Dendritic cell treated with granulocyte-macrophage colony-stimulating factor and Interleukin-4, amounts not matched to agents 40 ng/mL and 50 ng/mL, for 4 days (primary cell): ENCODE results near the gene ADGRF5.

ENCODE experiments used
- H3K27ac Mint-ChIP-seq: one replicate; pipeline ENCODE4 v1.8.0; 2022; ENCODE audit warnings: mild to moderate bottlenecking, mixed read lengths
- H3K27me3 Mint-ChIP-seq: one replicate; pipeline ENCODE4 v1.8.0; 2022; ENCODE audit warnings: mild to moderate bottlenecking, mixed read lengths
- H3K36me3 Mint-ChIP-seq: one replicate; pipeline ENCODE4 v1.8.0; 2022; ENCODE audit warnings: low read depth, mixed read lengths
- H3K4me1 Mint-ChIP-seq: one replicate; pipeline ENCODE4 v1.8.0; 2022; ENCODE audit warnings: low read depth, mixed read lengths
- H3K4me3 Mint-ChIP-seq: one replicate; pipeline ENCODE4 v1.8.0; 2022; ENCODE audit warnings: mild to moderate bottlenecking, moderate library complexity, mixed read lengths
- H3K9me3 Mint-ChIP-seq: one replicate; pipeline ENCODE4 v1.8.0; 2022; ENCODE audit warnings: mixed read lengths
- intact Hi-C: fragments of 100-400 bp; cut with micrococcal nuclease; formaldehyde crosslinking; loops from one replicate; pipeline ENCODE4 v1.15.0; 2022

Gene ADGRF5

GRCh38 chr6:46947497-46947896 lies 25.8 kb upstream of the ADGRF5 start:
- H3K27me3 Mint-ChIP-seq, result no peaks in the 10 kb centered on the region
- H3K4me3 Mint-ChIP-seq, result no peak overlapping the region
- H3K9me3 Mint-ChIP-seq, result no peaks in the 10 kb centered on the region
- no peak overlapping the region for H3K27ac Mint-ChIP-seq
- no peaks in the 10 kb centered on the region for H3K4me1 Mint-ChIP-seq
- intact Hi-C loops, result no loop called here
- no peaks in the 10 kb centered on the region for H3K36me3 Mint-ChIP-seq

GRCh38 chr6:46940433-46941226 lies 18.9 kb upstream of the ADGRF5 start:
- Mint-ChIP-seq H3K9me3 (no peaks in the 10 kb centered on the region), H3K4me1 (no peaks in the 10 kb centered on the region), H3K27me3 (no peaks in the 10 kb centered on the region), H3K4me3 (no peak overlapping the region), H3K27ac (no peak overlapping the region), H3K36me3 (no peaks in the 10 kb centered on the region)
- intact Hi-C loops, result no loop called here

- Mint-ChIP-seq H3K4me1 (no peaks in the 10 kb centered on the region), H3K27ac (no peak overlapping the region), H3K9me3 (no peaks in the 10 kb centered on the region), H3K27me3 (no peaks in the 10 kb centered on the region), H3K4me3 (no peak overlapping the region), H3K36me3 (no peaks in the 10 kb centered on the region)
- intact Hi-C loops, result no loop called here
These were observed 15.9 kb upstream of the ADGRF5 start for GRCh38 chr6:46937642-46938041.

GRCh38 chr6:46935687-46936086 lies 13.9 kb upstream of the ADGRF5 start:
- Mint-ChIP-seq H3K4me1 (no peaks in the 10 kb centered on the region), H3K27me3 (no peaks in the 10 kb centered on the region), H3K27ac (no peak overlapping the region), H3K4me3 (no peak overlapping the region), H3K36me3 (no peaks in the 10 kb centered on the region), H3K9me3 (no peaks in the 10 kb centered on the region)
- intact Hi-C loops, result no loop called here

- no peak overlapping the region for H3K27ac Mint-ChIP-seq
These were observed 12.0 kb upstream of the ADGRF5 start for GRCh38 chr6:46933751-46934150.

GRCh38 chr6:46932526-46933319 lies 11.0 kb upstream of the ADGRF5 start:
- no peaks in the 10 kb centered on the region for H3K27me3 Mint-ChIP-seq
- no peak overlapping the region for H3K27ac Mint-ChIP-seq
- H3K4me1 Mint-ChIP-seq, result no peaks in the 10 kb centered on the region
- H3K4me3 Mint-ChIP-seq, result no peak overlapping the region
- intact Hi-C loops, result no loop called here
- H3K36me3 Mint-ChIP-seq, result no peaks in the 10 kb centered on the region
- no peaks in the 10 kb centered on the region for H3K9me3 Mint-ChIP-seq

More at GRCh38 chr6:46933751-46934150, 12.0 kb upstream of the ADGRF5 start:
- Mint-ChIP-seq H3K27me3 (no peaks in the 10 kb centered on the region), H3K36me3 (no peaks in the 10 kb centered on the region), H3K9me3 (no peaks in the 10 kb centered on the region), H3K4me1 (no peaks in the 10 kb centered on the region), H3K4me3 (no peak overlapping the region)
- intact Hi-C loops, result no loop called here

- no peaks in the 10 kb centered on the region for H3K36me3 Mint-ChIP-seq
- H3K27me3 Mint-ChIP-seq, result no peaks in the 10 kb centered on the region
- no peaks in the 10 kb centered on the region for H3K9me3 Mint-ChIP-seq
- H3K4me1 Mint-ChIP-seq, result no peaks in the 10 kb centered on the region
- H3K27ac Mint-ChIP-seq, result no peak overlapping the region
- intact Hi-C loops, result no loop called here
- H3K4me3 Mint-ChIP-seq, result no peak overlapping the region
These were observed 9.7 kb upstream of the ADGRF5 start for GRCh38 chr6:46931416-46931815.

GRCh38 chr6:46930331-46930730 lies 8.6 kb upstream of the ADGRF5 start:
- intact Hi-C loops, result no loop called here
- Mint-ChIP-seq H3K4me3 (no peak overlapping the region), H3K36me3 (no peaks in the 10 kb centered on the region), H3K27ac (no peak overlapping the region), H3K27me3 (no peaks in the 10 kb centered on the region), H3K4me1 (no peaks in the 10 kb centered on the region), H3K9me3 (no peaks in the 10 kb centered on the region)

GRCh38 chr6:46927066-46927465 lies 5.3 kb upstream of the ADGRF5 start:
- H3K4me3 Mint-ChIP-seq, result no peak overlapping the region
- H3K36me3 Mint-ChIP-seq, result no peaks in the 10 kb centered on the region
- intact Hi-C loops, result no loop called here
- H3K27ac Mint-ChIP-seq, result no peak overlapping the region
- no peaks in the 10 kb centered on the region for H3K27me3 Mint-ChIP-seq
- no peaks in the 10 kb centered on the region for H3K9me3 Mint-ChIP-seq
- no peaks in the 10 kb centered on the region for H3K4me1 Mint-ChIP-seq

GRCh38 chr6:46926481-46926880 lies 4.7 kb upstream of the ADGRF5 start:
- intact Hi-C loops, result no loop called here
- H3K4me1 Mint-ChIP-seq, result no peaks in the 10 kb centered on the region
- no peak overlapping the region for H3K27ac Mint-ChIP-seq
- no peak overlapping the region for H3K4me3 Mint-ChIP-seq
- H3K27me3 Mint-ChIP-seq, result no peaks in the 10 kb centered on the region
- H3K36me3 Mint-ChIP-seq, result no peaks in the 10 kb centered on the region
- no peaks in the 10 kb centered on the region for H3K9me3 Mint-ChIP-seq

- Mint-ChIP-seq H3K36me3 (no peaks in the 10 kb centered on the region), H3K27me3 (no peaks in the 10 kb centered on the region), H3K27ac (no peak overlapping the region), H3K9me3 (no peaks in the 10 kb centered on the region), H3K4me3 (no peak overlapping the region), H3K4me1 (no peaks in the 10 kb centered on the region)
- intact Hi-C loops, result no loop called here
These were observed 4.0 kb upstream of the ADGRF5 start for GRCh38 chr6:46925563-46926253.

GRCh38 chr6:46923476-46923875 lies 1.7 kb upstream of the ADGRF5 start:
- intact Hi-C loops, result no loop called here
- Mint-ChIP-seq H3K27me3 (no peaks in the 10 kb centered on the region), H3K27ac (no peak overlapping the region), H3K36me3 (no peaks in the 10 kb centered on the region), H3K4me1 (no peaks in the 10 kb centered on the region), H3K9me3 (no peaks in the 10 kb centered on the region), H3K4me3 (no peak overlapping the region)

- H3K4me3 Mint-ChIP-seq, result no peak overlapping the region
- intact Hi-C loops, result no loop called here
- no peaks in the 10 kb centered on the region for H3K9me3 Mint-ChIP-seq
- H3K36me3 Mint-ChIP-seq, result no peaks in the 10 kb centered on the region
- H3K27me3 Mint-ChIP-seq, result no peaks in the 10 kb centered on the region
- H3K4me1 Mint-ChIP-seq, result no peaks in the 10 kb centered on the region
- H3K27ac Mint-ChIP-seq, result no peak overlapping the region
These were observed 679 bp downstream of the ADGRF5 start for GRCh38 chr6:46921059-46921458.

- H3K27ac Mint-ChIP-seq, result no peak overlapping the region
- H3K27me3 Mint-ChIP-seq, result no peaks in the 10 kb centered on the region
- no peaks in the 10 kb centered on the region for H3K4me1 Mint-ChIP-seq
These were observed 2.9 kb downstream of the ADGRF5 start for GRCh38 chr6:46918806-46919205.

More at GRCh38 chr6:46918806-46919205, 2.9 kb downstream of the ADGRF5 start:
- H3K4me3 Mint-ChIP-seq, result no peak overlapping the region
- intact Hi-C loops, result no loop called here
- H3K36me3 Mint-ChIP-seq, result no peaks in the 10 kb centered on the region
- H3K9me3 Mint-ChIP-seq, result no peaks in the 10 kb centered on the region
